Activated CD8-positive, alpha-beta memory T cell treated with anti-CD3 and anti-CD28 coated beads for 48 hours (primary cell): Measurements from ENCODE around the gene SAMD3.
"Not testable (repeated sequence)": the region's sequence is repeated elsewhere in the genome, so short reads cannot be mapped to it uniquely, and the experiment has no call there.

ENCODE experiments used
- DNase-seq, 3 experiments: peaks; one replicate each; pipeline ENCODE4 v3.0.0-alpha.2; 2020; ENCODE audit warnings: low read depth in 2 of 3, low spot score in 2 of 3

SAMD3 gene

DNA sequence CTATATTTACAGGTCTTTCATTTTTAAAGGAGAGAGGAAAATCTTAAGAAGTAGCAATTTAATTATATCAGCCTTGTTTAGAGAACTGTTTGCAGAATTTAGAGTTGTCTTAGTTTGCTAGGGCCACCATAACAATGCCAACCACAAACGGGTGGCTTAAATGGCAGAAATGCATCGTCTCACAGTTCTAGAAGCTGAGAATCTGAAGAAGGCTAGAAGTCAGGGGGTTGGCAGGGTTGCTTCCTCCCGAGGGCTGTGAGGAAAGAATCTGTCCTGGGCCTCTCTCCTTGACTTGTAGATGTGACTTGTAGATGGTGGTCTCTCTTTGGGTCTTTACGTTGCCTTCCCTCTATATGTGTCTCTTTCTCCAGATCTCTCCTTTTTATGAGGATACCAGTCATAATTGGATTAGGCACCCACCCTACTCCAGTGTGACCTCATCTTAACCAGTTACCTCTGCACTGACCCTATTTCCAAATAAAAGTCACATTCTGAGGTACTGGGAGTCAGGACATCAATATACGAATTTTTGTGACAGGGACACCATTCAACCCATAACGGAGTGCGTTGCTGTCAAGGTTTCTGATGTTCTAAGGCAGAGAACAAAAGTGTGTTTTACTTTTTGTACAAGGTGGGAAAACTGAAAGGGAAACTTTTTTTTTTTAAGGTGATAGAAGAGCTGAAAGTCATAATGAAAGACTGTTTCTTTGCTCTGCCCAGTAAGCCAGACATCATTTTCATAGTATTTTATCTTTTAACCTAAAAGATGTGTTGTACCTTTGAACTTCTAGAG lies 84.4 kb downstream of the SAMD3 start:
- DNase-seq: no peak

DNA sequence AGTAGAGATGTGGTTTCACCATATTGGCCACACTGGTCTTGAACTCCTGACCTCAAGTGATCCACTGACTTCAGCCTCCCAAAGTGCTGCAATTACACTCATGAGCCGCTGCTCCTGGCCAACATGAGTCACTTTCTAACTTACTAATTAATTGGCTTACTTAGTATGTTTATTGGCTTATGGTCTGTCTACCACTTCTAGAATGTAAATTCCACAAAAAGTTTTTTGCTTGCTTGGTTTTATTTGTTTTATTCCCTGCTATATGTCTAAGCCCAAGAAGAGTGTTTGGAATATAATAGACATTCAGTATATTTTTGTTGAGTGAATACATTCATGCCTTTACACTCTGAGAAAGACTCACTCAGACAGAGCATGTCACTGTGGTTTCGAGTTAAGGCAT lies 86.0 kb downstream of the SAMD3 start:
- no peak for DNase-seq

DNA sequence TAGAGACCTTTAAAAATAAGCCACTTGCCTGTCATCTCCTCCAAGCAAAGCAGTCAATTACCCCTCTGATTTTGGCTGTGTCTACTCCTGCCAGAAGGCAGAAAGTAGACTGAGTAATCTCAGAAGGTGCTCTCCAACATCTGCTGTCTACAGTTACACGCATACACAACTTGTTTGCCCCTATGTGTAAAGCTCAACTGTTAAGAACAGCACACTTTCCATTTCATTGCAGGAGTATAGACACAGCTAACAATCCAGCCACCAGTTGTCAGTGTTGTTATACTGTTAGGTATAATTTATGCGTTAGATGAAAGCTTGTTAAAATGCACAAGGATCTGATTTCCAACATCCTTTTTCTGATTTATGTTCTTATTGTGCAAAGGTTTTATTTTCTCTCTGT lies 88.2 kb downstream of the SAMD3 start:
- no peak for DNase-seq

DNA sequence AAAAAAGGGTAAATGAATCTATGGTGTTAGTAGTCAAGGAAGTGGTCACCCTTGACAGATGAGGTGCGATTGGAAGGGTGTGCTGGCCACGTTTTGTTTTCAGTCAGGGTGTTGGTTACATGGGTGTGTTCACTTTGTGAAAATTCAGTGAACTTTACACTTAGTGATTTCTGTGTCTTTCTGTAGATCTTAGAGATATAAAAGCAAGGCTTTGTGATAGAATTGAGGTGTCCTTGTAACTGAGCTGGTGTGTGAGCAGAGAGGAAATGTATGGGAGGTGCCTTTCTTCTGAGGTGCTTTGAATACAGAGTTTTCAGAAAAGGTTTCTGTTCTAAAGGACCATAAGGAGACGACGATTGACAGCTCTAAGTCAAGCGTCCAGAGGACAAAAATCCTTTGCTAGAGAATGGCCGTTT lies 90.5 kb downstream of the SAMD3 start:
- peak in 1 of 3 experiments; percentile 12 for DNase-seq

DNA sequence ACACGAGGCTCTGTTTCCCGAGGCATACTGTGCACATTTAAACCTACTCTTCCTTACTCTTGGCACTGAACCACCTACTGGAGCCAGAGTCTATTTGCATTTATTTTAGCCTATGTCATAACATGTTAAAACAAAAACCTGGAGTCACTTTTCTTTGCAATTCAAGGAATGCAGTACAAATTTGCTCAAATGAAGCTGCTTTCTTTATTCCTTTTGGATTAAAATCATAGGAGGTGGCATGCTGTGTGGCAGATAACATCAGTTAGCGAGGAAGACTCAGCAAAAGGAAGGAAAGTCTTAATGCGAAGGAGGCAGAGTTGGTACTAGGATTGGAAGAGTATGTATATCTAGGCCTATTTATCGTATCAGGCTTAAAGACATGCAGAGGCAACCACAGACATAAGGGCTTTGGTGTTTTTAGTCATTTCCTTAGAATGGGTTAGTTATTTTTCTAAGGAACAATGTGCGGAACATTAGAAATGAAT lies 92.9 kb downstream of the SAMD3 start:
- no peak for DNase-seq

DNA sequence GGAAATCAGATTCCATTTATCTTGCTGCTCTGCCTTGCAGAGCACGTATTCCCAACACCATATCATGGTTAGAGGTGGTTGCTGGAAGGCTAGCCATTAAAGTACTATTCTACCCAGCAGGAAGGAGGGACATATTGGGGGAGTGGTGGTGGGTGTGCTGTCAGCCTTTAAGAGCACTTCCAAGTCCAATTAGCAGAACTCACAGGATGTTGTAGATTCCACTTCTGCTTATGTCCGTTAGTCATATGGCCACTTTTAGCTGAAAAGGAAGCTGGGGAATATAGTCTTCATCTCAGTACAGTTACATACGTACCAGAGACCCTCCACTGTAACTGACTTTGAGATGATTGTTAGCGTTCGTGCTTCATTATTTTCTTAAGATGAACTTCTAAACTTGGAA lies 94.4 kb downstream of the SAMD3 start:
- no peak for DNase-seq

GRCh38 chr6:130127195-130127594 lies 95.6 kb downstream of the SAMD3 start:
- DNase-seq: no peak

GRCh38 chr6:130122243-130122642 lies 100.5 kb downstream of the SAMD3 start:
- no peak for DNase-seq

- no peak for DNase-seq
Measured at GRCh38 chr6:130120731-130121130, 102.0 kb downstream of the SAMD3 start.

DNA sequence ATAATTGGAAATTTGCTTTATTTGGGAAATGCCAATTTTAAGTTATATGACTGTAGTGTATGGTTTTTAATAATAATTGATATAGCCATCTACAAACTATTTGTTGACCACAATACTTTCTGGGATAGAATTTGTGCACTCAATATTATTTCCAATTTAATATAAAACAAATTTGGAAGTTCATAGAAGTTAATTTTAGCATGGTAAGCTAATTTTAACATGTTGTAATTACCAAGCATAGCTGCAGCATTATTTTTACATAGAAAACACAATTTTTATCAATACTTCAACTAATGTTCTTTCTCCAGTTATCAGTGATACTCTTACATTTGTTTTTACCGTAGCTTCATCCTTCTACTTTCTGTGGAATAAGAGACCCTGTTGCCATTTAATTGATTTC lies 103.5 kb downstream of the SAMD3 start:
- no peak for DNase-seq

GRCh38 chr6:130118236-130118635 lies 104.5 kb downstream of the SAMD3 start:
- DNase-seq: no peak

DNA sequence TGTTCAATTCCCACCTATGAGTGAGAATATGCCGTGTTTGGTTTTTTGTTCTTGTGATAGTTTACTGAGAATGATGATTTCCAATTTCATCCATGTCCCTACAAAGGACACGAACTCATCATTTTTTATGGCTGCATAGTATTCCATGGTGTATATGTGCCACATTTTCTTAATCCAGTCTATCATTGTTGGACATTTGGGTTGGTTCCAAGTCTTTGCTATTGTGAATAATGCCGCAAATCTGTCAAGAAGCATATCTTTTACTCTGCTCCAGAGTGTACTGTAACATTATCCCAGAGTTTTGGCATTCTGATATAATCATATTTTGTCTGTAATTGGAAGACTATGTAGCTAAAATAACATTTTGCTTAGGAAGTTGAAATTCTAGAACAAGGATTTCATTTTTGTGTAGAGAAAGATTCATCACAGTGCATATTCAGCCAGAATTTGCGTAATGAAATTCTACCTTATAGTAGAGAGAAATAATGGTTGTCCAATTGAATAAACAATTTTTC lies 105.5 kb downstream of the SAMD3 start:
- not testable (repeated sequence) for DNase-seq

GRCh38 chr6:130116273-130116672 lies 106.5 kb downstream of the SAMD3 start:
- DNase-seq: no peak

GRCh38 chr6:130115036-130115435 lies 107.7 kb downstream of the SAMD3 start:
- no peak for DNase-seq

- DNase-seq: no peak
Measured at GRCh38 chr6:130113201-130113710, 109.5 kb downstream of the SAMD3 start.

DNA sequence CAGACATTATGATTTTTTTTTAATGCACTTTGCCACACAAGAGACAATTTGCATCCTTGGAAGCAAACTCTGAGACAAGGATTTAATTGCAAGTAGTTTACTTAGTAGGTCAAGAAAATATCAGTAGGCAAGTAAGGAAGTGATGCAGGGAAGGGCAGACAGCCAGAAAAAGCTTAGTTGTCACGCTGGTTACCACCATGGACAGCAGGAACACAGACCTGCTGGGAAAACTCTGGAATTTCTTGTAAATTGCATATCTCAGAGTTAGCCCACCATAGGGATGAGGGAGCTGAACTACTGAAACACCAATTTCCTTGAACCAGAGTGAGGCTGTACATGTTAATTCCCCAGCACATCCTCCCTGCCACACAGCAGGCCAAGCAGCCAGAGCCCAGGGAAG lies 111.7 kb downstream of the SAMD3 start:
- DNase-seq: no peak

DNA sequence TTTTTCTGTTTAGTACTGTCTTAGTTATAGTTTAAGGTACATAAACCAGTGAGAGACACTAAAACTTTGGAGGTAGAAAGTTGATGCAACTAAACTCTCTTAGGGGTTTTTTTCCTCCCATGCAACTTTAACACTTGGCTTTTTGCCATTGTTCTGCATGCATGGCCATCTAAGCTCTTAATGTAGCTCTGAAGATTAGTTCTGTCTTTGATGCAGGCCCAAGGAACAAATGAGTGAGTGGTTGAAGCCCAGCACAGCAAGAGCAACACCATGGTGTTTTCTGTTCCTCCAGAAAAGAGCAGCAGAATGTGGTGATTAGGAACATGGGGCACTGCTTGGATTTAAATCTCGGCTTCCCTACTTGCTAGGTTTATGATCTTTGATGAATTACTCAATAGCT lies 115.0 kb downstream of the SAMD3 start:
- DNase-seq: no peak

GRCh38 chr6:130105996-130106704 lies 116.6 kb downstream of the SAMD3 start:
- DNase-seq: no peak

DNA sequence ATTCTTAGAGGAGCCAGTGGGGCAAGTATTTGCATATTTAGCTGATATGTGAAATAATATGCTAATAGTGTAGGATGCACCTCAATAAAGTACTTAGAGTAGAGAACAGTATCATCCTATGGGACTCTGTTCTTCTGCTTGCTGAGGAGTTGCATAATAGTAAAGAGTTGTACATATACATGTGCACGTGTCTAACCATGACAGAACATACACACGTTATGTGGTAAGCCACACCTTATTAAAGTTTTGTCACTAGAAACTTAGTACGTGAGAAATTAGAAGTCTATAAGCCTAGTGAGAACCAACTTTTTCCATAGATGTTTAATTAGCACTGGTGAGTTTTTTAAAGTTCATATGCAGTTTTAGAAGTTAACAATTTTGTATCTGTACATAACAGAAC lies 123.6 kb downstream of the SAMD3 start:
- no peak for DNase-seq

GRCh38 chr6:130098317-130098716 lies 124.4 kb downstream of the SAMD3 start:
- DNase-seq: no peak
